OCI-LY1 (cell line): ENCODE measurements around the gene TLCD3B.
A peak's percentile ranks its signal among the peaks of the same experiment; 100 is the strongest.

Experiments used
- H2AFZ ChIP-seq: fragments of 200-600 bp; sonication (generic), shearing (Covaris generic); 2 replicates; pipeline ENCODE4 v1.6.0; 2014; ENCODE audit warnings: antibody characterized with exemption, mild to moderate bottlenecking, low read length
- H3F3A ChIP-seq: fragments of 200-600 bp; sonication (generic), shearing (Covaris generic); 2 replicates; pipeline ENCODE4 v1.6.0; 2014; ENCODE audit warnings: mild to moderate bottlenecking, antibody characterized with exemption, low read length, moderate library complexity; ENCODE audit not compliant: insufficient read depth
- H3K27ac ChIP-seq: fragments of 200-600 bp; sonication (generic); 2 replicates; pipeline ENCODE4 v1.5.1; 2014; ENCODE audit warnings: low read length, mixed run types, mild to moderate bottlenecking, low read depth; ENCODE audit not compliant: poor library complexity, severe bottlenecking
- H3K27me3 ChIP-seq: fragments of 200-600 bp; sonication (generic); 2 replicates; pipeline ENCODE4 v1.6.0; 2014; ENCODE audit warnings: antibody characterized with exemption, mild to moderate bottlenecking, low read length, moderate library complexity; ENCODE audit not compliant: insufficient read depth
- H3K36me3 ChIP-seq: fragments of 200-600 bp; sonication (generic); 2 replicates; pipeline ENCODE4 v1.6.1; 2014; ENCODE audit warnings: mild to moderate bottlenecking, antibody characterized with exemption, low read length, moderate library complexity, mixed read lengths; ENCODE audit not compliant: insufficient read depth
- H3K4me1 ChIP-seq: fragments of 200-600 bp; sonication (generic); 2 replicates; pipeline ENCODE4 v1.5.1; 2014; ENCODE audit warnings: mild to moderate bottlenecking, low read length, moderate library complexity; ENCODE audit not compliant: insufficient read depth, severe bottlenecking
- H3K4me2 ChIP-seq: fragments of 200-600 bp; sonication (generic), shearing (Covaris generic); 2 replicates; pipeline ENCODE4 v1.6.1; 2014; ENCODE audit warnings: low read length
- H3K4me3 ChIP-seq: fragments of 200-600 bp; sonication (generic); 2 replicates; pipeline ENCODE4 v1.5.1; 2014; ENCODE audit warnings: low read length, low read depth, mild to moderate bottlenecking, mixed read lengths; ENCODE audit not compliant: poor library complexity, severe bottlenecking
- H3K79me2 ChIP-seq: fragments of 200-600 bp; shearing (Covaris generic); 2 replicates; pipeline ENCODE4 v1.6.1; 2016; ENCODE audit warnings: mixed run types, low read length, mixed read lengths; ENCODE audit not compliant: insufficient read depth
- H3K9ac ChIP-seq: fragments of 200-600 bp; sonication (generic), shearing (Covaris generic); 2 replicates; pipeline ENCODE4 v1.6.1; 2014; ENCODE audit warnings: mild to moderate bottlenecking, low read length, mixed read lengths
- H3K9me2 ChIP-seq: fragments of 200-600 bp; sonication (generic), shearing (Covaris generic); 2 replicates; pipeline ENCODE4 v1.6.1; 2014; ENCODE audit warnings: low read depth, mild to moderate bottlenecking, low read length, mixed read lengths
- H3K9me3 ChIP-seq: fragments of 200-600 bp; shearing (Covaris generic); 2 replicates; pipeline ENCODE4 v1.6.1; 2014; ENCODE audit warnings: low read length, mixed read lengths
- H4K20me1 ChIP-seq: fragments of 200-600 bp; sonication (generic), shearing (Covaris generic); 2 replicates; pipeline ENCODE4 v1.6.0; 2016; ENCODE audit warnings: mild to moderate bottlenecking, low read length; ENCODE audit not compliant: insufficient read depth
- EZH2 ChIP-seq: fragments of 200-600 bp; sonication (generic), shearing (Covaris generic); IDR thresholded peaks from 2 replicates; pipeline ENCODE4 v1.8.0; 2017; ENCODE audit warnings: borderline replicate concordance, mixed run types, mild to moderate bottlenecking, antibody characterized with exemption, low read length, moderate library complexity, mixed read lengths
- TF ChIP-seq, protein P1 (sequence below): fragments of 200-600 bp; sonication (generic), shearing (Covaris generic); IDR thresholded peaks from 2 replicates; pipeline ENCODE4 v1.5.1; 2017; ENCODE audit warnings: mild to moderate bottlenecking, antibody characterized with exemption, low read length, moderate library complexity, mixed read lengths

TLCD3B gene

DNA sequence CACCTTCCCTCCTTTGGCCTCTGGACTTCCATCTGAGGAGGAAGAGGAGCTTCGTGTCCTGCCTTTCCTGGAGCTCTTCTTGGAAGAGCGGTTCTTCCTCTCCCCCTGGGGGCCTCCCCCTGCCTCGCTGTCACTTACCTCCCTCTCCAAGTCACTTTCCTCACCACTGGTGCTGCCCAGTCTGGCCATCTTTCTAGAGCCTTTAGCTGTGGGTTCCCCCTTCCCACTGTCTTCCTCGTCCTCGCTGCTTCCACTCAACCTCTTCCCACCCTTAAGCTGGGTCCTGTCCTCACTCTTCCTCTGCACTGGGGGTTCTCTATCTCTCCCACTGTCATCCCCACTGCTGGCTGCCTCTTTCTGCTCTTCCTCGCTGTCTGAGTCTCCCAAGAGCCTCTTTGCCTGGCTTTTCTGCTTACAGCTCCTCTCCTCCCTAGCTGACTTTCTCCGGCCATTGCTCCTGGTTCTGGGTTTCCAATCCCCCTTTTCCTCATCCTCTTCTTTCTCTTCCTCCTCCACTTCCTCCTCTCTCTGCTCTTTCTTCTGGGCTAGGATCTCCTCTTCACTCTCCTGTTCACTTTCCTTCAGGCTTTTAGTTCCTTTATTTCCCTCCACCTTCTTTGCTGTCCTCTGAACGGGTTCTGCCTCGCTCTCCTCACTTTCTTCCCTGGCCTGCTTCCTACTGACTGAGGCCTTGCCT, 37.0 kb downstream of the TLCD3B start:
- Histone ChIP-seq H3K79me2 (no peaks in the 10 kb centered on the region), H3K9ac (peak overlapping the region; percentile 84), H3K36me3 (peaks cover 58% of the 10 kb centered on the region), H3K4me1 (peaks cover 27% of the 10 kb centered on the region), H3K9me2 (no peaks in the 10 kb centered on the region), H3K4me3 (peak overlapping the region; percentile 84), H3K27ac (peak overlapping the region; percentile 89), H4K20me1 (no peaks in the 10 kb centered on the region), H3F3A (no peaks in the 10 kb centered on the region), H2AFZ (no peak overlapping the region), H3K9me3 (no peaks in the 10 kb centered on the region), H3K4me2 (peak overlapping the region; percentile 74), H3K27me3 (no peaks in the 10 kb centered on the region)
- TF ChIP-seq, protein P1, sequence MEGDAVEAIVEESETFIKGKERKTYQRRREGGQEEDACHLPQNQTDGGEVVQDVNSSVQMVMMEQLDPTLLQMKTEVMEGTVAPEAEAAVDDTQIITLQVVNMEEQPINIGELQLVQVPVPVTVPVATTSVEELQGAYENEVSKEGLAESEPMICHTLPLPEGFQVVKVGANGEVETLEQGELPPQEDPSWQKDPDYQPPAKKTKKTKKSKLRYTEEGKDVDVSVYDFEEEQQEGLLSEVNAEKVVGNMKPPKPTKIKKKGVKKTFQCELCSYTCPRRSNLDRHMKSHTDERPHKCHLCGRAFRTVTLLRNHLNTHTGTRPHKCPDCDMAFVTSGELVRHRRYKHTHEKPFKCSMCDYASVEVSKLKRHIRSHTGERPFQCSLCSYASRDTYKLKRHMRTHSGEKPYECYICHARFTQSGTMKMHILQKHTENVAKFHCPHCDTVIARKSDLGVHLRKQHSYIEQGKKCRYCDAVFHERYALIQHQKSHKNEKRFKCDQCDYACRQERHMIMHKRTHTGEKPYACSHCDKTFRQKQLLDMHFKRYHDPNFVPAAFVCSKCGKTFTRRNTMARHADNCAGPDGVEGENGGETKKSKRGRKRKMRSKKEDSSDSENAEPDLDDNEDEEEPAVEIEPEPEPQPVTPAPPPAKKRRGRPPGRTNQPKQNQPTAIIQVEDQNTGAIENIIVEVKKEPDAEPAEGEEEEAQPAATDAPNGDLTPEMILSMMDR: no peak
- no peak for TF ChIP-seq EZH2

DNA sequence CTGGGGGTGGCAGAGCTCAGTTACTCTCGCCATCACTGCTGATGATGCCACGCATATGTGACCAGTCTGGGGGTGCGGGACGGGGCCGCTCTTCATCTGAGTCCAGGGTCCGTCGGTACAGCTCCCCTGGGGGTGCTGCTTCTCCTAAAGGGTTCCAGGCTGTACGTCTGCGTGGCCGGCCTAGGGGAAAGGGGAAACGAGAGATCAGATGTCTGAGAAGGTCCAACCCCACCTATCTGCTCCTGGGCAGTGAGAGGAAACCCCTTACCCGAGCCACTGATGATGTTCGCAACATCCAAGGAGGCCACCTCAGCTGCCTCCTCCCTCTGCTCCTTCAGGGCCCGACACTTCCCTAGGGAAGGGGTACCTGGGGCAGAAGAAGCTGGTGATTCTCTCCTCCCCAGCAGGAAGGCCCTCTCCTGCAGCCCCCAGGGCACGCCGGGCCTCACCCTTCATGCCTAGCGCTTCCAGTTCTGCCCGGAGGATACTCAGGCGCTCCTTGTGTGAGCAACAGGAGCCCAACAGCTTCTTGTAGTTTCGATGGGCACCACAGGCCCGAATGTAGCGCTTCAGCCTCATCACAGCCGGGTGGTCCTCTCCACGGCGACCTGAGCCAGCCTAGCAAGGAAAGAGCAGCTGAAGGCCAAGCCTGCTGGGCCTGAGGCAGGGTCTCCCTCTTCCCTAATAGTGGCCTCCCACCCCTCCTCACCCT, 37.7 kb downstream of the TLCD3B start:
- no peak overlapping the region for H3K4me2 ChIP-seq
- no peaks in the 10 kb centered on the region for H4K20me1 ChIP-seq
- H3K27ac ChIP-seq: peak overlapping the region; percentile 89
- no peak overlapping the region for H3K4me3 ChIP-seq
- H2AFZ ChIP-seq: no peak overlapping the region
- no peak overlapping the region for H3K9ac ChIP-seq
- H3K36me3 ChIP-seq: peaks cover 62% of the 10 kb centered on the region
- H3K79me2 ChIP-seq: no peaks in the 10 kb centered on the region
- no peaks in the 10 kb centered on the region for H3F3A ChIP-seq
- H3K27me3 ChIP-seq: no peaks in the 10 kb centered on the region
- no peaks in the 10 kb centered on the region for H3K9me2 ChIP-seq
- H3K9me3 ChIP-seq: no peaks in the 10 kb centered on the region
- TF ChIP-seq, protein P1: no peak
- TF ChIP-seq EZH2: no peak
- peaks cover 27% of the 10 kb centered on the region for H3K4me1 ChIP-seq

DNA sequence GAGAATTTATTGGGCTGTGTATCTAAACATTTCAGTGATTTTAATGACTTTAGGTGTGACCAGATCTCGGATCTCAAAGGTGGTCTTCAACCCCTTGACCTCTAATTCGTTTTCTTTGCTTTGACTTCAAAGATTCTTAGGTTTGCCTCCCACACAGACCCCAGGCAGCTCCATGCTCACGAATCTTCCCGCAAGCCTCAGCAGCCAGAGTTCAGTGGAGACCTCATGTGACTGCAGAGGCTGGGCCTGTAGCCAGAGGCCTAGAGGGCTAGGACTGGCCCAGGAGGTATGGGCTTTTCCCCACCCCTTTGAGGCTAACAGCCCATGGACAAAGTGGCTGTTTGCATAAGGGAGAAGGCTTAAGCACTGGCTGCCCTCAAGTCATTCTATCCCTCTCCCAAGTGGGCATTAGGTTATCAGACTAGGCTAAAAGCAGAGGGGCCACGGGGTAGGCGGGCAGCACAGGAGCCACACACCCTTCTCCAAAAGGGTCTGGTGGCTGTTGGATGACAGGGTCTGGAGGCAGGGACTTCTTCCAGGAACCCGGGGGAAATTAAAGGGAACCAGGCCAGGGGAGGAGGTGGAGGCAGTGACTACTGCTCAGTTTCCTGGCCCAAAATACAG, 38.6 kb downstream of the TLCD3B start:
- Histone ChIP-seq H3K27me3 (no peaks in the 10 kb centered on the region), H3K27ac (no peak overlapping the region), H3K4me3 (no peak overlapping the region), H3K9me3 (no peaks in the 10 kb centered on the region), H4K20me1 (no peaks in the 10 kb centered on the region), H3K4me2 (no peak overlapping the region), H3F3A (no peaks in the 10 kb centered on the region), H2AFZ (no peak overlapping the region), H3K9ac (no peak overlapping the region), H3K9me2 (no peaks in the 10 kb centered on the region), H3K4me1 (peaks cover 27% of the 10 kb centered on the region), H3K36me3 (peaks cover 64% of the 10 kb centered on the region), H3K79me2 (no peaks in the 10 kb centered on the region)
- no peak for TF ChIP-seq EZH2
- TF ChIP-seq, protein P1: no peak
